SK-N-SH (cell line): ENCODE results near the gene LSM4. TPM values are rescaled to one million over a fixed set of nuclear protein-coding genes. Genes with fewer than 3 reads are reported as not detected.

ENCODE experiments used
- CTCF ChIA-PET: fragments of 300-600, 350-600 bp; formaldehyde crosslinking; extraction: SDS; loops from one replicate; lab custom pipeline; 2021; lab: Yijun Ruan, JAX
- POLR2A ChIA-PET: fragments of 350-600 bp; sonication (Branson Sonifier 250); formaldehyde crosslinking; extraction: SDS; loops from one replicate; lab custom pipeline; 2020; ENCODE audit warnings: antibody characterized with exemption, inconsistent platforms; lab: Yijun Ruan, JAX
- DNase-seq: peaks from one replicate; pipeline ENCODE4 v3.0.0; 2012
- H2AFZ ChIP-seq: fragments of 200-600 bp; sonication (generic); 2 replicates; pipeline ENCODE4 v1.8.1; 2016; ENCODE audit warnings: antibody characterized with exemption, mild to moderate bottlenecking, low read depth
- H3F3A ChIP-seq: fragments of 200-600 bp; sonication (generic); replicated peaks from 2 replicates; pipeline ENCODE3; 2016; ENCODE audit warnings: antibody characterized with exemption, mild to moderate bottlenecking; ENCODE audit not compliant: insufficient read depth
- H3K27ac ChIP-seq, 2 experiments: fragments of 200-500 bp in 1 of 2; fragments of 200-600 bp in 1 of 2; sonication (Bioruptor generic) in 1 of 2; sonication (generic), shearing (Covaris generic) in 1 of 2; 2 replicates each; pipeline versions ENCODE4 v1.5.1 to v1.6.1; 2014 to 2016; ENCODE audit warnings: low read depth in 2 of 2, inconsistent platforms in 1 of 2, low read length in 1 of 2, mild to moderate bottlenecking in 1 of 2, mixed read lengths in 1 of 2
- H3K27me3 ChIP-seq: fragments of 200-600 bp; sonication (generic), shearing (Covaris generic); 2 replicates; pipeline ENCODE4 v1.6.1; 2016; ENCODE audit warnings: mixed run types; ENCODE audit not compliant: insufficient read depth
- H3K36me3 ChIP-seq, 2 experiments: fragments of 200-500 bp in 1 of 2; fragments of 200-600 bp in 1 of 2; sonication (Bioruptor generic) in 1 of 2; sonication (generic) in 1 of 2; replicated peaks in 1 of 2; 2 replicates each; pipeline versions ENCODE3 to v1.5.1; 2014 to 2016; ENCODE audit warnings: low read length in 1 of 2, mild to moderate bottlenecking in 1 of 2; ENCODE audit not compliant: insufficient read depth in 2 of 2, control insufficient read depth in 1 of 2
- H3K4me1 ChIP-seq, 2 experiments: fragments of 200-500 bp in 1 of 2; fragments of 200-600 bp in 1 of 2; sonication (Bioruptor generic) in 1 of 2; sonication (generic), shearing (Covaris generic) in 1 of 2; 2 replicates each; pipeline versions ENCODE4 v1.5.1 to v1.6.1; 2014 to 2016; ENCODE audit warnings: low read depth in 1 of 2, low read length in 1 of 2, mixed run types in 1 of 2; ENCODE audit not compliant: insufficient read depth in 2 of 2, control insufficient read depth in 1 of 2
- H3K4me2 ChIP-seq: fragments of 200-600 bp; sonication (generic), shearing (Covaris generic); 2 replicates; pipeline ENCODE4 v1.6.1; 2017; ENCODE audit warnings: mixed run types
- H3K4me3 ChIP-seq, 2 experiments: fragments of 200-500 bp in 1 of 2; fragments of 200-600 bp in 1 of 2; sonication (Bioruptor generic) in 1 of 2; sonication (generic), shearing (Covaris generic) in 1 of 2; 2 replicates each; pipeline versions ENCODE4 v1.5.1 to v1.8.1; 2014 to 2016; ENCODE audit warnings: low read depth in 2 of 2, inconsistent platforms in 1 of 2, low read length in 1 of 2, mild to moderate bottlenecking in 1 of 2, mixed read lengths in 1 of 2, moderate library complexity in 1 of 2
- H3K79me2 ChIP-seq: fragments of 200-600 bp; sonication (generic); 2 replicates; pipeline ENCODE4 v1.8.1; 2017; ENCODE audit warnings: mild to moderate bottlenecking; ENCODE audit not compliant: insufficient read depth
- H3K9ac ChIP-seq: fragments of 200-600 bp; sonication (generic); 2 replicates; pipeline ENCODE4 v1.6.1; 2017; ENCODE audit warnings: mixed run types
- H3K9me2 ChIP-seq: fragments of 200-600 bp; sonication (generic); 2 replicates; pipeline ENCODE4 v1.6.1; 2017; ENCODE audit warnings: mixed run types
- H3K9me3 ChIP-seq: fragments of 200-600 bp; sonication (generic); 2 replicates; pipeline ENCODE4 v1.6.1; 2017; ENCODE audit warnings: mixed run types, mild to moderate bottlenecking, moderate library complexity
- H4K20me1 ChIP-seq: fragments of 200-600 bp; sonication (generic); 2 replicates; pipeline ENCODE4 v1.6.1; 2017; ENCODE audit warnings: mild to moderate bottlenecking, mixed run types; ENCODE audit not compliant: insufficient read depth
- CHD2 ChIP-seq: fragments of 150-350 bp; IDR thresholded peaks from 2 replicates; pipeline ENCODE4 v1.6.1; 2018; ENCODE audit warnings: low read length; ENCODE audit not compliant: partially characterized antibody
- CTCF ChIP-seq: fragments of 200-600 bp; sonication (generic); IDR thresholded peaks from 2 replicates; pipeline ENCODE4 v1.6.1; 2017; ENCODE audit warnings: antibody characterized with exemption, mild to moderate bottlenecking, moderate library complexity
- FOSL2 ChIP-seq: IDR thresholded peaks from 2 replicates; pipeline ENCODE4 v1.4.0; 2012; ENCODE audit warnings: low read depth, mild to moderate bottlenecking, moderate library complexity, borderline replicate concordance
- FOXJ3 ChIP-seq: sonication (generic); formaldehyde crosslinking; IDR thresholded peaks from 2 replicates; pipeline ENCODE4 v1.5.1; 2020; ENCODE audit warnings: mild to moderate bottlenecking, missing genetic modification reagents
- FOXM1 ChIP-seq: IDR thresholded peaks from 2 replicates; pipeline ENCODE4 v1.4.0; 2012; ENCODE audit warnings: low read depth, mild to moderate bottlenecking
- GABPA ChIP-seq: IDR thresholded peaks from 2 replicates; pipeline ENCODE4 v1.4.0; 2012; ENCODE audit warnings: low read depth, mild to moderate bottlenecking
- GATA2 ChIP-seq: sonication (generic); formaldehyde crosslinking; IDR thresholded peaks from 2 replicates; pipeline ENCODE4 v1.5.0; 2020; ENCODE audit warnings: mild to moderate bottlenecking, missing genetic modification reagents
- IRF3 ChIP-seq: fragments of 150-350 bp; IDR thresholded peaks from 2 replicates; pipeline ENCODE4 v1.6.1; 2016; ENCODE audit warnings: mild to moderate bottlenecking, low read depth, low read length
- JUND ChIP-seq: IDR thresholded peaks from 2 replicates; pipeline ENCODE4 v1.4.0; 2012
- MAX ChIP-seq: IDR thresholded peaks from 2 replicates; pipeline ENCODE4 v1.4.0; 2012; ENCODE audit warnings: low read depth
- MXI1 ChIP-seq: IDR thresholded peaks from 2 replicates; pipeline ENCODE4 v1.6.1; 2012; ENCODE audit warnings: mild to moderate bottlenecking, low read depth, low read length, improper control_type of control experiment
- NFIC ChIP-seq: IDR thresholded peaks from 2 replicates; pipeline ENCODE4 v1.4.0; 2012; ENCODE audit warnings: borderline replicate concordance
- PBX3 ChIP-seq: IDR thresholded peaks from 2 replicates; pipeline ENCODE4; 2012
- POLR2AphosphoS5 ChIP-seq: IDR thresholded peaks from 2 replicates; pipeline ENCODE4 v1.6.1; 2012; ENCODE audit warnings: low read depth, low read length
- SIN3A ChIP-seq: IDR thresholded peaks from 2 replicates; pipeline ENCODE4 v1.6.1; 2012; ENCODE audit warnings: low read depth, mild to moderate bottlenecking, low read length, moderate library complexity, borderline replicate concordance
- SMC3 ChIP-seq: IDR thresholded peaks from 2 replicates; pipeline ENCODE4 v1.6.1; 2012; ENCODE audit warnings: low read depth, low read length, improper control_type of control experiment
- TAF1 ChIP-seq: IDR thresholded peaks from 2 replicates; pipeline ENCODE4 v1.6.1; 2012; ENCODE audit warnings: low read depth, mild to moderate bottlenecking, low read length, moderate library complexity, borderline replicate concordance
- TEAD4 ChIP-seq: IDR thresholded peaks from 2 replicates; pipeline ENCODE4 v1.4.0; 2012; ENCODE audit warnings: mild to moderate bottlenecking, borderline replicate concordance; ENCODE audit not compliant: insufficient read depth
- USF1 ChIP-seq: IDR thresholded peaks from 2 replicates; pipeline ENCODE4 v1.4.0; 2012; ENCODE audit warnings: low read depth, borderline replicate concordance
- ZBTB33 ChIP-seq: IDR thresholded peaks from 2 replicates; pipeline ENCODE4 v1.4.0; 2012; ENCODE audit warnings: low read depth, borderline replicate concordance
- WGBS: methylation state at CpG from one replicate; pipeline ENCODE4 v1.1.6; 2017; ENCODE audit warnings: low lambda C conversion rate; 5-methylcytosine and 5-hydroxymethylcytosine counted together
- polyA plus RNA-seq, 3 experiments: library from polyadenylated mRNA; depleted of rRNA; stranded (reverse); fragments of >200 nt; gene quantifications; 2 replicates each; pipeline ENCODE4 v1.2.3, GENCODE V29; 2012

LSM4 gene
- polyA plus RNA-seq, 1 of the 3 experiments (the other 2 are of a cell fraction) = 277 TPM

GRCh38 chr19:18282021-18282787 lies 40.7 kb downstream of the LSM4 start (continued):
- TF ChIP-seq CTCF (peak; percentile 22; the same call in 1 of the 2 replicates), SIN3A (no peak), MAX (0 out of 2 replicates have a peak, but pooled peaks have one; percentile 66), TEAD4 (no peak)

GRCh38 chr19:18281082-18282020 lies 41.5 kb downstream of the LSM4 start, which contains the start of gene JUND:
Gene JUND, minus strand, starts transcription at chr19:18281622. Its CDS starts 138 bp downstream, at chr19:18281484.
- Histone ChIP-seq H3K27me3 (no peaks in the 10 kb centered on the region), H3F3A (peaks cover 24% of the 10 kb centered on the region), H2AFZ (peak within 1 kb of the TSS; percentile 4; the same call in 1 of the 2 replicates), H3K79me2 (peaks cover 48% of the 10 kb centered on the region), H3K9ac (peak within 1 kb of the TSS; percentile 98), H3K4me1 (peaks cover 9 to 16% of the 10 kb centered on the region in 2 experiments; a peak in 3 of 4 replicates), H3K27ac (peak within 1 kb of the TSS; percentile 99 to 100), H3K9me2 (no peaks in the 10 kb centered on the region), H3K36me3 (peaks cover 4 to 17% of the 10 kb centered on the region in 2 experiments), H3K4me2 (peak within 1 kb of the TSS; percentile 94), H4K20me1 (peaks cover 39% of the 10 kb centered on the region), H3K4me3 (peak within 1 kb of the TSS; percentile 74 to 92), H3K9me3 (no peaks in the 10 kb centered on the region)
- 2% methylated on average over 16 of the region's 138 CpGs for WGBS
- POLR2A ChIA-PET = interaction anchor here (0.5 to 6.1 kb wide), 24 partner anchors 11 to 151 kb away, joined by 3 to 112 read pairs (median 4); partner anchors contain the start of genes LSM4, MPV17L2 and SSBP4
- DNase-seq = peak; percentile 95
- CTCF ChIA-PET = interaction anchor here (0.7 to 13.0 kb wide), 16 partner anchors 11 to 261 kb away, joined by 3 to 216 read pairs (median 32); partner anchors contain the start of genes LSM4, MPV17L2, RAB3A and SSBP4
- TF ChIP-seq NFIC = no peak
- TF ChIP-seq FOSL2 = no peak; the same call in 1 of the 2 replicates
- no peak; the same call in 1 of the 2 replicates for TF ChIP-seq GABPA
- TF ChIP-seq ZBTB33 = no peak
- no peak for TF ChIP-seq TEAD4
- peak; percentile 88 for TF ChIP-seq TAF1
- TF ChIP-seq CHD2 = no peak
- TF ChIP-seq MAX = peak; percentile 14
- TF ChIP-seq PBX3 = peak; percentile 96
- no peak for TF ChIP-seq JUND
- no peak for TF ChIP-seq FOXM1
- no peak; the same call in 1 of the 2 replicates for TF ChIP-seq FOXJ3
- TF ChIP-seq IRF3 = no peak
- no peak for TF ChIP-seq GATA2 (CRISPR knock-in tag)
- no peak for TF ChIP-seq USF1
- TF ChIP-seq SMC3 = no peak
- peak; percentile 96 for TF ChIP-seq POLR2AphosphoS5
- peak; percentile 76 for TF ChIP-seq MXI1
